Brain microvascular endothelial cell (primary cell): Measurements from ENCODE around the gene TMEM98.
"Not testable (repeated sequence)": the region's sequence is repeated elsewhere in the genome, so short reads cannot be mapped to it uniquely, and the experiment has no call there.

Experiments
- DNase-seq: peaks from one replicate; pipeline ENCODE4 v3.0.0-alpha.2; 2020
- H3K27ac ChIP-seq: fragments of 250-450 bp; sonication (Bioruptor Pico); 2 replicates; pipeline ENCODE4 v1.5.1; 2020; ENCODE audit warnings: mild to moderate bottlenecking, moderate library complexity
- H3K27me3 ChIP-seq: fragments of 250-450 bp; sonication (Bioruptor Pico); replicated peaks from 2 replicates; pipeline ENCODE4 v1.5.1; 2020; ENCODE audit warnings: mild to moderate bottlenecking
- H3K36me3 ChIP-seq: fragments of 250-450 bp; sonication (Bioruptor Pico); replicated peaks from 2 replicates; pipeline ENCODE4 v1.5.1; 2020; ENCODE audit warnings: mild to moderate bottlenecking
- H3K4me3 ChIP-seq: 2 replicates; pipeline ENCODE4 v1.5.1; 2011; ENCODE audit warnings: low read depth, mild to moderate bottlenecking, control low read depth, low read length, moderate library complexity
- CTCF ChIP-seq: IDR thresholded peaks from 2 replicates; pipeline ENCODE4 v1.5.1; 2011; ENCODE audit warnings: low read depth, mild to moderate bottlenecking, moderate library complexity, low read length, control low read depth, inconsistent platforms; ENCODE audit errors: missing control alignments
- in situ Hi-C: cut with HindIII; loops from 2 replicates; pipeline ENCODE4 v1.10.0; 2017; ENCODE audit warnings: low sequenced_read_pairs, low pct_ligation_motif_present

TMEM98 gene

GRCh38 chr17:32917081-32917480 is 10.9 kb upstream of the TMEM98 start:
- Histone ChIP-seq H3K27ac (no peak overlapping the region), H3K36me3 (no peaks in the 10 kb centered on the region), H3K4me3 (no peak overlapping the region), H3K27me3 (no peaks in the 10 kb centered on the region)
- TF ChIP-seq CTCF = no peak
- in situ Hi-C loops = loop anchor here (25.0 kb wide), 1 partner anchor 130 kb away; no protein-coding TSS in a partner anchor
- no peak for DNase-seq

- no peak for TF ChIP-seq CTCF
- no peaks in the 10 kb centered on the region for H3K36me3 ChIP-seq
- in situ Hi-C loops = loop anchor here (25.0 kb wide), 1 partner anchor 131 kb away; no protein-coding TSS in a partner anchor
These were observed 10.1 kb upstream of the TMEM98 start for GRCh38 chr17:32917842-32918241.

GRCh38 chr17:32919876-32920275 is 8.1 kb upstream of the TMEM98 start:
- not testable (repeated sequence) for DNase-seq, H3K27me3 ChIP-seq, H3K4me3 ChIP-seq, H3K36me3 ChIP-seq, H3K27ac ChIP-seq
- in situ Hi-C loops = loop anchor here (25.0 kb wide), 1 partner anchor 133 kb away; no protein-coding TSS in a partner anchor

More at GRCh38 chr17:32917842-32918241, 10.1 kb upstream of the TMEM98 start:
- no peak overlapping the region for H3K27ac ChIP-seq
- no peak for DNase-seq
- H3K4me3 ChIP-seq = no peak overlapping the region
- no peaks in the 10 kb centered on the region for H3K27me3 ChIP-seq

- in situ Hi-C loops = loop anchor here (25.0 kb wide), 1 partner anchor 133 kb away; no protein-coding TSS in a partner anchor
These were observed 7.7 kb upstream of the TMEM98 start for GRCh38 chr17:32920293-32920692.

GRCh38 chr17:32921017-32921416 is 6.9 kb upstream of the TMEM98 start:
- no peak for TF ChIP-seq CTCF
- DNase-seq = no peak
- no peak overlapping the region for H3K27ac ChIP-seq
- no peak overlapping the region for H3K4me3 ChIP-seq
- no peaks in the 10 kb centered on the region for H3K27me3 ChIP-seq
- no peaks in the 10 kb centered on the region for H3K36me3 ChIP-seq
- in situ Hi-C loops = loop anchor here (25.0 kb wide), 1 partner anchor 134 kb away; no protein-coding TSS in a partner anchor

More at GRCh38 chr17:32920293-32920692, 7.7 kb upstream of the TMEM98 start:
- Histone ChIP-seq H3K27ac (no peak overlapping the region), H3K4me3 (no peak overlapping the region), H3K36me3 (no peaks in the 10 kb centered on the region), H3K27me3 (no peaks in the 10 kb centered on the region)
- DNase-seq = no peak
- no peak for TF ChIP-seq CTCF

- not testable (repeated sequence) for DNase-seq, H3K4me3 ChIP-seq, H3K27ac ChIP-seq, H3K36me3 ChIP-seq, H3K27me3 ChIP-seq
- in situ Hi-C loops = loop anchor here (25.0 kb wide), 1 partner anchor 137 kb away; no protein-coding TSS in a partner anchor
These were observed 4.0 kb upstream of the TMEM98 start for GRCh38 chr17:32923905-32924304.

- no peaks in the 10 kb centered on the region for H3K27me3 ChIP-seq
- H3K27ac ChIP-seq = no peak overlapping the region
- H3K36me3 ChIP-seq = no peaks in the 10 kb centered on the region
- no peak for DNase-seq
- in situ Hi-C loops = no loop called here
- H3K4me3 ChIP-seq = no peak overlapping the region
- TF ChIP-seq CTCF = no peak
These were observed 1.8 kb upstream of the TMEM98 start for GRCh38 chr17:32926183-32926582.

- H3K27ac ChIP-seq, in situ Hi-C loops, H3K36me3 ChIP-seq, DNase-seq, H3K27me3 ChIP-seq, H3K4me3 ChIP-seq: not testable (repeated sequence)
These were observed 1.2 kb upstream of the TMEM98 start for GRCh38 chr17:32926789-32927188.
